Breast epithelium (tissue), 3 donors: ENCODE data around the gene SFN.

Experiments used
- POLR2A ChIP-seq: fragments of 450-650 bp; IDR thresholded peaks from one replicate; pipeline ENCODE4 v1.6.1; 2016; ENCODE audit warnings: antibody characterized with exemption, mild to moderate bottlenecking, moderate library complexity
- POLR2AphosphoS5 ChIP-seq, 3 donors: sonication (generic); formaldehyde crosslinking; IDR thresholded peaks; one replicate each; pipeline ENCODE4 v1.6.1; 2017; ENCODE audit warnings: antibody characterized with exemption in 3 of 3
- TF ChIP-seq, protein P1 (sequence below), 3 donors: fragments of 450-650 bp; IDR thresholded peaks; one replicate each; pipeline ENCODE4 v1.5.1; 2016 to 2017; ENCODE audit warnings: antibody characterized with exemption in 3 of 3, mild to moderate bottlenecking in 3 of 3, moderate library complexity in 3 of 3

GRCh38 chr1:26911399-26912146 is 48.6 kb downstream of the SFN start:
- TF ChIP-seq, protein P1, sequence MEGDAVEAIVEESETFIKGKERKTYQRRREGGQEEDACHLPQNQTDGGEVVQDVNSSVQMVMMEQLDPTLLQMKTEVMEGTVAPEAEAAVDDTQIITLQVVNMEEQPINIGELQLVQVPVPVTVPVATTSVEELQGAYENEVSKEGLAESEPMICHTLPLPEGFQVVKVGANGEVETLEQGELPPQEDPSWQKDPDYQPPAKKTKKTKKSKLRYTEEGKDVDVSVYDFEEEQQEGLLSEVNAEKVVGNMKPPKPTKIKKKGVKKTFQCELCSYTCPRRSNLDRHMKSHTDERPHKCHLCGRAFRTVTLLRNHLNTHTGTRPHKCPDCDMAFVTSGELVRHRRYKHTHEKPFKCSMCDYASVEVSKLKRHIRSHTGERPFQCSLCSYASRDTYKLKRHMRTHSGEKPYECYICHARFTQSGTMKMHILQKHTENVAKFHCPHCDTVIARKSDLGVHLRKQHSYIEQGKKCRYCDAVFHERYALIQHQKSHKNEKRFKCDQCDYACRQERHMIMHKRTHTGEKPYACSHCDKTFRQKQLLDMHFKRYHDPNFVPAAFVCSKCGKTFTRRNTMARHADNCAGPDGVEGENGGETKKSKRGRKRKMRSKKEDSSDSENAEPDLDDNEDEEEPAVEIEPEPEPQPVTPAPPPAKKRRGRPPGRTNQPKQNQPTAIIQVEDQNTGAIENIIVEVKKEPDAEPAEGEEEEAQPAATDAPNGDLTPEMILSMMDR (IDR thresholded peaks at IDR 0.05): no peak
- TF ChIP-seq POLR2A (no peak), POLR2AphosphoS5 (IDR thresholded peaks at IDR 0.05) (no peak)
